Spleen (tissue), 7 donors: Measurements from ENCODE around the gene RGS19.
A peak's percentile ranks its signal among the peaks of the same experiment; 100 is the strongest.

Experiments used
- POLR2A ChIP-seq, 3 donors: fragments of 450-650 bp; IDR thresholded peaks; one replicate each; pipeline ENCODE4 v1.5.1; 2017; ENCODE audit warnings: antibody characterized with exemption in 3 of 3, mild to moderate bottlenecking in 1 of 3
- POLR2AphosphoS5 ChIP-seq, 3 donors: sonication (generic); formaldehyde crosslinking; IDR thresholded peaks; one replicate each; pipeline ENCODE4 v1.5.1; 2017; ENCODE audit warnings: antibody characterized with exemption in 3 of 3
- TF ChIP-seq, protein P1 (sequence below), 11 experiments: fragments of 200-600 bp in 7 of 11; fragments of 450-650 bp in 4 of 11; sonication (generic) in 4 of 11; IDR thresholded peaks in 8 of 11; conservative IDR thresholded peaks in 3 of 11; 1 replicate in 7 of 11; 2 replicates in 4 of 11; pipeline versions ENCODE4 v1.4.0 to v1.8.0; 2016 to 2021; ENCODE audit warnings: antibody characterized with exemption in 11 of 11, inconsistent platforms in 4 of 11, mild to moderate bottlenecking in 1 of 11
- donor health status: DM: no; HTN: no; CAD: no; lungs with moderate emphysema.
- donor health status: DM: no; HTN: no; CAD: no.
- donor health status: DM: no; HTN: no; CAD: no.

DNA sequence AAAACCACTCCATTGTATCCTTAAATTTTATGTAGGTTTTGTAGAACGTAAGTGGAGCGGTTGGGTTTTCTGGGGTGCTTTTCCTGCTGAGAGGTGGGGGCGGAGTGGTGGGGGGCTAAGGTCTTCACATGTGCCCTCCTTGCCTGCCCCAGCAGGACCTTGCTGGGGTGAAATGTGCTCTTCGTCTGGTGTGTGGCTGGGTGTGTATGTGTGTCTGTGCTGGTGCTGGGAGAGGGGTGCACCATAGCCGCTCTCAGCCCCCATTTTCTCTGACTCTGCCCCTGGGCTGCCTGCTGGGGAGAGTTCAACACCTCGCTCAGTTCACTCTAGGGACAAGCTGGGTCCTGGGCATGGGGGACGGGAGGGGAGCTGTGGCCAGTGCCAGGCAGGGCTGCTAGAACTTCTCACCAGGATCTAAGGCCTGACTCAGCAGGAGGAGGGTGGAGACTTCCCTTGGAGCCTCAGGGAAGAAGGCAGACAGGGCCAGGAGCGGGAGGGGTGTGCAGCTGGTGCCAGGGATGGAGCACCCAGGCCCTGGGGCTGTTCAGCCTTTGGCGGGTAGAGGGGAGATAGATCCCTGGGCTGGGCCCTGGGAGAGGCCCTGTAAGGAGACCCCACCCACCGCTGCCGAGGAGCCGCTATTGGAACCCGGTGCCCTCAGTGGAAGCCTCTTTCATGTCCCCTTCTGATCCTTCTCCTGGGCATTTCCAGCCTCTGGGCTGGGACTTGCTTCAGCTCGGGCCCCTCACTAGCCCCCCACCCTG is 34.7 kb downstream of the RGS19 start:
- TF ChIP-seq, protein P1, sequence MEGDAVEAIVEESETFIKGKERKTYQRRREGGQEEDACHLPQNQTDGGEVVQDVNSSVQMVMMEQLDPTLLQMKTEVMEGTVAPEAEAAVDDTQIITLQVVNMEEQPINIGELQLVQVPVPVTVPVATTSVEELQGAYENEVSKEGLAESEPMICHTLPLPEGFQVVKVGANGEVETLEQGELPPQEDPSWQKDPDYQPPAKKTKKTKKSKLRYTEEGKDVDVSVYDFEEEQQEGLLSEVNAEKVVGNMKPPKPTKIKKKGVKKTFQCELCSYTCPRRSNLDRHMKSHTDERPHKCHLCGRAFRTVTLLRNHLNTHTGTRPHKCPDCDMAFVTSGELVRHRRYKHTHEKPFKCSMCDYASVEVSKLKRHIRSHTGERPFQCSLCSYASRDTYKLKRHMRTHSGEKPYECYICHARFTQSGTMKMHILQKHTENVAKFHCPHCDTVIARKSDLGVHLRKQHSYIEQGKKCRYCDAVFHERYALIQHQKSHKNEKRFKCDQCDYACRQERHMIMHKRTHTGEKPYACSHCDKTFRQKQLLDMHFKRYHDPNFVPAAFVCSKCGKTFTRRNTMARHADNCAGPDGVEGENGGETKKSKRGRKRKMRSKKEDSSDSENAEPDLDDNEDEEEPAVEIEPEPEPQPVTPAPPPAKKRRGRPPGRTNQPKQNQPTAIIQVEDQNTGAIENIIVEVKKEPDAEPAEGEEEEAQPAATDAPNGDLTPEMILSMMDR (IDR thresholded peaks at IDR 0.05 in 8 of 11, conservative IDR thresholded peaks at IDR 0.05 in 3 of 11): no peak
- TF ChIP-seq POLR2A (IDR thresholded peaks at IDR 0.05): no peak
- peak; percentile 34 to 70 (median 52) for TF ChIP-seq POLR2AphosphoS5 (IDR thresholded peaks at IDR 0.05)
